SJSA1 (cell line): ENCODE results near the gene HMX1. TPM values are rescaled to one million over a fixed set of nuclear protein-coding genes. Genes with fewer than 3 reads are reported as not detected.
A peak's percentile ranks its signal among the peaks of the same experiment; 100 is the strongest.

Experiments
- DNase-seq, 2 experiments: peaks; one replicate each; pipeline ENCODE4 v3.0.0-alpha.2; 2015 to 2020; ENCODE audit warnings: low spot score in 2 of 2, low read depth in 1 of 2
- H3K27ac ChIP-seq: fragments of 250-450 bp; sonication (Bioruptor Pico); 2 replicates; pipeline ENCODE4 v1.5.1; 2020; ENCODE audit warnings: mild to moderate bottlenecking, moderate library complexity
- H3K27me3 ChIP-seq: fragments of 250-450 bp; sonication (Bioruptor Pico); replicated peaks from 2 replicates; pipeline ENCODE4 v1.5.1; 2020; ENCODE audit warnings: mild to moderate bottlenecking, moderate library complexity
- H3K36me3 ChIP-seq: fragments of 250-450 bp; sonication (Bioruptor Pico); 2 replicates; pipeline ENCODE4 v1.5.1; 2020; ENCODE audit warnings: mild to moderate bottlenecking
- H3K4me1 ChIP-seq: fragments of 250-450 bp; sonication (Bioruptor Pico); replicated peaks from 2 replicates; pipeline ENCODE4 v1.6.1; 2021; ENCODE audit warnings: mild to moderate bottlenecking
- H3K4me3 ChIP-seq: fragments of 250-450 bp; sonication (Bioruptor Pico); 2 replicates; pipeline ENCODE4 v1.5.1; 2020; ENCODE audit warnings: mild to moderate bottlenecking
- H3K9me3 ChIP-seq: fragments of 250-450 bp; sonication (Bioruptor Pico); replicated peaks from 2 replicates; pipeline ENCODE4 v1.5.1; 2020; ENCODE audit warnings: mild to moderate bottlenecking
- total RNA-seq: library from RNA; depleted of rRNA; stranded (reverse); fragments of >200 nt; shearing (Covaris generic); gene quantifications from 2 replicates; pipeline ENCODE4 v1.2.3, GENCODE V29; 2014

Gene HMX1
- total RNA-seq, 1 experiment from 2014 or later, result 0.63 TPM

DNA sequence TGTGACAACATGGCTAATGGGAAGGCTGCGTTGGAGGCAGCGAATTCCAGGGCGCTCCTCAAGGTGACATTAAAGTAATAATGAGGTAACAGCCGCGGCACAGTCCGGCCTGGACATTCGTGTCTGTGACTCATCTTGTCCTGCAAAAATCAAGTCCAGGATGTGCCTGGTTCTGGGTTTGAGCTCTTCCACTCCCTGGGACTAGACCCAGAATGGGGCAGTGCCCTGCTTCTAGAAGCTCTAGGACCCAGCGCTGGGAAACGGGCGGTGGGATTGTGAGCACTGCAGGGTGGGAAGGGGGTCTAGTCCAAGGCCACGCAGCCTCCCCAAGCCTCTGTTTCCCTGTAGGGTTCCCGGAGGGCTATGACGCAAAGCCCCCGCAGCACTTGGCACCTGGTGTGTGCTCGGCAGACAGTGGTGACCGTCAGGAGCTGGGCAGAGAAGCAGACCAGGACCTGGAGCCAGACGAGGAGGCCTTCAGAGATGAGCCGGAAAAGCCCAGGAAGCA lies 34.9 kb downstream of the HMX1 start:
- Histone ChIP-seq H3K27me3 (no peaks in the 10 kb centered on the region), H3K27ac (no peak overlapping the region), H3K36me3 (no peaks in the 10 kb centered on the region), H3K4me3 (no peak overlapping the region), H3K4me1 (peaks cover 14% of the 10 kb centered on the region), H3K9me3 (no peaks in the 10 kb centered on the region)
- peak in 1 of 2 experiments; percentile 13 for DNase-seq

DNA sequence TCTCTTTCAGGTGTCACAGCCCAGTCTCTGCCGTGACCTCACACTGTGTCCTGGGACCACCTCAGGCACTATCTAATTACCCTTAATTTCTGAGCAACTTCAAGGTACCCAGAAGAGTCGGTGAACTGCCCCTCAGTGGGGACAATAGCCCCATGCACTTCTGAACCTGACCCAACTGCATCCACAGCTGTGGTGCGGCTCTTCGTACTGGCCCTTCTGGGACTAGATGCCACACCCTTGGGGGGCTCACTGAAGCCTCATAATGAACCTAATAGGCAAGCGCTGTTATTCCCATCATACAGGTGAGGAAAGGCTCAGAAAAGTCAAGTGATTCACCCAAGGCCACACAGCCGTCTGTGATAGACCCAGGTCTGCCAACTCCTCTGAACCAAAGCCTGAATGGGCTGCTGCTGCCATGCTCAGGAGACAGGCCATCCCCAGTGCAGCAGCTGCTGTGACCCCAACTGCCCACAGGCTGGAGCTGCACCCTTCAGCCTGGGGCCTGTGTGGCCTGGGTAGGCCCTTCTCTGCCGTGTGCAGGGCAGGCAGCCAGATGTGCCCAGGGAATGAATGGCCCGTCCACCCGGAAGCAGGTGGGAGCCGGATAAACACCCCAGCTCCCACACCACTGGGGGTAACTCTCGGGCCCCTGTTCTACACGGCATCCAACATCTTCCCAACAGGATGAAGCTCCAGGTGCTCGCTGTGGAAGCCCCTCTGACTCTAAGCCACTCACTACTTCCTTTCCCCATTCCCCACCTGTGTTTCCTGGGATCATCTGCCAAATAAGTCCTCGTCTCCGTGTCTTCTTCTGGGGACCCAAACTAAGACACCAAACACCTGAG lies 35.9 kb downstream of the HMX1 start:
- Histone ChIP-seq H3K27me3 (no peaks in the 10 kb centered on the region), H3K4me1 (peaks cover 14% of the 10 kb centered on the region), H3K36me3 (no peaks in the 10 kb centered on the region), H3K27ac (no peak overlapping the region), H3K4me3 (no peak overlapping the region), H3K9me3 (no peaks in the 10 kb centered on the region)
- peak in 1 of 2 experiments; percentile 16 for DNase-seq

DNA sequence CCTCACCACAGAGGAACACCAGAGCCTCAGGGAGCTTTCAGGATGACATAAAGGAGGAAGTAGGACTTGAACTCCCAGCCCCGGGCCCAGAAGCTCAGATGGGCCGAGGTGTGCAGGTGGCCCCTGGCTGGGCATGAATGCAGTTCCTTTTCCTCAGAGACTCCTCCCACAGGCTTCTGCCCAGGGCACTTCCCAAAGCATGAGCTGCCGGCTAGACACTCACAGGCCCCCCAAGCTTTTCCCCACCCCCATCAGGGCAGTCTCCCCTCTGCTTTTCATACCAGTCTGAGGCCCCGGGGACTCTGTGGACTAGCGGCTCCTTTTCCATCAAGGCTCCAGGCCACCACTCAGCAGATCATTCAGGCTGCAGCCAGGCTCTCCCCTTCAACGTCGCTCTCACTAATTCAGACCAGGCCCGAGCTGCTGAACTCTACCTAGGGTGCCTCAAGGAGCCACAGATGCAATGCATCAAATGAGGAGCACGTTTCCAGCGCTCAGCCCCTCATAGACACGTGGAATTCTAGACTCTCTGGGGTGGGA lies 36.9 kb downstream of the HMX1 start:
- peak in 1 of 2 experiments; percentile 22 for DNase-seq
- no peaks in the 10 kb centered on the region for H3K36me3 ChIP-seq
- H3K4me3 ChIP-seq, result no peak overlapping the region
- H3K27me3 ChIP-seq, result no peaks in the 10 kb centered on the region
- H3K4me1 ChIP-seq, result peaks cover 19% of the 10 kb centered on the region
- H3K9me3 ChIP-seq, result no peaks in the 10 kb centered on the region
- no peak overlapping the region for H3K27ac ChIP-seq

DNA sequence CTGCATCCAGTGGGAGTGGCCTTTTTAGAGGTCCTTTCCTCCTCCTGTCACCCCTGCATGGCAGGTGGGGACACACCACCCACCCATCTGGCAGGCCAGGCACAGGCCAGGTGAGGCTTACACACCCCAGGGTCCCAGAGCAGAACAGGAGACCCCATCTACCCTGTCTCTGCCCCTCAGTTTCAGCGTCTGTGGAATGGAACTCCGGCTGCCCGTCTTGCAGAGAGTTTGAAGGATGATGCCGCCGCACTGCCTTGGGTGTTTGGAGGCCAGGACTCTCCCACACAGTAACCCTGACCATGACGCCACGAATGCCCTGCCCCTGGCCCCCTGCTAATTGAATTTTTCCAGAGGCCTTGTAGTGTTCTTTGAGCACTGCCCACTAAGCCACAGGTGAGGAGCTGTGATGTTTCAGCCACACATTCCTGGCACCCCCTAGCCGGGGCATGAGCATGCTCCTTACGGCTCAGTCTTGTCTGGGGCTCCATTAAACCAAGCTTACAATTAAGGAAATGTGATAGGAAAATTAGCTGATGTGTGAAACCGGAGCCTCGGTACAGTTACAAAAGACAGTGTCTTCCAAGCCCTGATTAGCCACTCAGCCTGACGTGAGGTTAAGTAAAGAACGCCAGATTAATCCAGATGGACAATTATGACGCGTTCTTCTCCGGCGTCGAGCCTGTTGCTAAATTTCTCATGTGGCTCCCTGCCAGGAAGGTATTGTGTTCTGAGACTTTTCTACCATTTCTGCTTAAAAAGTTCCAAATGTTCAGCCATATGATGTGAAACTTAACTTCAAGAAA lies 39.3 kb downstream of the HMX1 start:
- H3K27ac ChIP-seq, result no peak overlapping the region
- no peaks in the 10 kb centered on the region for H3K9me3 ChIP-seq
- H3K4me1 ChIP-seq, result peaks cover 22% of the 10 kb centered on the region
- no peak overlapping the region for H3K4me3 ChIP-seq
- H3K27me3 ChIP-seq, result no peaks in the 10 kb centered on the region
- no peaks in the 10 kb centered on the region for H3K36me3 ChIP-seq
- DNase-seq, result peak in 1 of 2 experiments; percentile 12

DNA sequence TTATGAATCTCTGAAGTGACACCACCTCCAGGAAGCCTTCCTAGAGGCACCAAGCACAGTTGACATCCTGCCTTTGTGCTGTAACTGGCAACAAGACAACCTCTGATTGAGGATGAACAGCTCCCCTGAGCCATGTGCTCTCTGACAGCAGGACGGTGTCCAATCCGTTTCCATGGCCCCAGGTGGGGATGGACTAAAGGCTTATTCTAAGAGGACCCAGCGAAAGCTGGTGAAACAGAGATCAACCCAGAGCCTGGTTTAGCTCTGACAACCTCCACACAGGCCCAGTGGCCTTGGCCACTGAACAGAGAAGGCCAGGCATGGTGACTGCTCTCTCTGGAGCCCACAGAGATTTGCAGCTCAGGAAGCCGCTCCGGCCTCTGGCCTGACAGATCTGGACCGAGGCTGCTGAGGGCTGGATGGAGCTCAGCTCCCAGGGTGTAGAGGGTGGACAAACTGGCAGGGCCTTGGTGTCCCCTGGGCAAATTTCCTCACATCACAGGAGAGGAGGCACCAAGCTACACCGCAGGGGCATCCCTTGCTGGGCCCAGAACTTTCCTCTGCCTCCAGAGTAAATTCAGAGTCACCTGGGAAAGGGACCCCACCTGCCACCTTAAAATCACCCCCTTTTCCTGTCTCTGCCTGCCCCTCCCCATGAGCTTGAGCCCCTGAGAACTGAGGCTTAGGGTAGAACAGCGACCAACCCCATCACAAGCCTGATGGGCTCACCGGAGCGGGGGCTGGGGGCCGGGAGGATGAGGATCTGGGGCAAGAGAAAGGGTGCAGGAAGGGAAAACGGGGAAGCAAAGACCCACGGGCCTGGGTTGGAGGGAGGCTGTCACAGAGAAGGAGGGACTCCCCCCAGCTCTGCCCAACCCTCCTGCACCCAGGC lies 40.2 kb downstream of the HMX1 start:
- H3K4me1 ChIP-seq, result peaks cover 22% of the 10 kb centered on the region
- no peaks in the 10 kb centered on the region for H3K9me3 ChIP-seq
- H3K4me3 ChIP-seq, result no peak overlapping the region
- no peaks in the 10 kb centered on the region for H3K27me3 ChIP-seq
- DNase-seq, result peak in 1 of 2 experiments; percentile 15
- H3K27ac ChIP-seq, result no peak overlapping the region
- no peaks in the 10 kb centered on the region for H3K36me3 ChIP-seq

DNA sequence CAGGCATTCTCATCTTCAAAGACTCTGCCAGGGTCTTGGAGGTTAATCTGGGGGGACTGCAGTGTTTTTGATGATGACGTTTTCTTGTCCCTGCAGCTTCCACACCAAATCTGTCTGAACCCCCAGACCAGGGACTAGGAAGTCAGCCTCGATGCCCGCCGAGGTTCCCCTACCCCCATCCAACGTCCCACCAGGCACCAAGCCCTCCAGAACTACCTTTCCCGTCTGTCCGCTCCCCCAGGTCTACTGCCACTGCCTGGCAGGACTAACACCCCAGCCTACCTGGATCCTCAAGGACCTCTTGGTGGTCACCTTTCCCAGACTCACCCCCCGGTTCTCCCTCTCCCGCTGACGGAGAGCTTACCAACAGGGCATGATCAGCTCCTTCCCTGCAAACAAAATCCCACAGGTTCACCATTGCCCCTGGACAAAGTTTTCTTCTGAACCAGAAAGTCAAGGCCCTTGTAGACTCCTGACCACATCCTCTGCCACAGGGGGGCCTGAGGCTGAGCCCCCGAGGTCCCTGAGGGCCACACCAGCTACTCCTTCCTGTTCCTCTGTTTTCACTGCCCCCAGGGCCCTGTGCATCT lies 40.9 kb downstream of the HMX1 start:
- H3K9me3 ChIP-seq, result no peaks in the 10 kb centered on the region
- H3K27ac ChIP-seq, result no peak overlapping the region
- peak in 1 of 2 experiments; percentile 11 for DNase-seq
- peaks cover 22% of the 10 kb centered on the region for H3K4me1 ChIP-seq
- H3K27me3 ChIP-seq, result no peaks in the 10 kb centered on the region
- no peak overlapping the region for H3K4me3 ChIP-seq
- H3K36me3 ChIP-seq, result no peaks in the 10 kb centered on the region

DNA sequence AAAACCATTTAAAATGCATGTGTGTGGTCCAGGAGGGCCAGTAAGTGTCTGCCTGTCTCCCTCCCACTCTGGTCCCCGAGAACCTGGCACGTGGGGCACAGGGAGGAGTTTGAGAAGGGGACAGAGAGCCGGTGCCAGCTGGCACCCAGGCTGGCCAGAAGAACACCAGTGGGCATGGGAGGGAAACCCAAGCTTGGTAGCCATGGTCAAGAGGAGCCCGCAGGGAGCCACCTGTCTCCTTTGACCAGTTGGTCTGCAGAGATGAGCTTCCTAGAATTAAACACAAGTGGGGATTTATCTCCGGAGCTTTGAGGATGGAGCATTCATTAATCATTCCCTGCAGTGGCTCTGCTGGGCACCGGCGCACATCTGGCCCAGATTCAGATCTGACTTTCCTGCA lies 41.6 kb downstream of the HMX1 start:
- H3K9me3 ChIP-seq, result no peaks in the 10 kb centered on the region
- peaks cover 22% of the 10 kb centered on the region for H3K4me1 ChIP-seq
- DNase-seq, result peak in 1 of 2 experiments; percentile 30
- no peak overlapping the region for H3K4me3 ChIP-seq
- H3K27me3 ChIP-seq, result no peaks in the 10 kb centered on the region
- H3K27ac ChIP-seq, result no peak overlapping the region
- H3K36me3 ChIP-seq, result no peaks in the 10 kb centered on the region

DNA sequence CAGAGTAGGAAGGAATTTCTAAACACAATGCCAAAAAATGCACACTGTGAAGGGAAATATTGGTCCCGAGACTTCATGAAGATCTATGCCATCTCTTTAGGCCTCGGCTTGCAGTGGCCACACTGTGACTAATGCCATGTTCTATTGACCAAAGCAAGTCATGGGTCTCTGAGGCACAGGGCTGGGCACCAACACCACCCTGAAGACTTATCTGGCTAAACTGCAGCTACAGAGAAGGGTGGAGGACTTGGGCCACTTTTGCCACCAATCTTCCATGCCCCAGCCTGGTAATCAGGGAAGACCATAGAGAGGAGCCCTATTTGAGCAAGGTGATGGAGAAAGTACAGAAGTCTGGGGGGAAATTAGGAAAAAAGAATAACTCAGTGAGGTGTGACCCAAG lies 42.1 kb downstream of the HMX1 start:
- Histone ChIP-seq H3K4me1 (peaks cover 22% of the 10 kb centered on the region), H3K9me3 (no peaks in the 10 kb centered on the region), H3K27ac (peak overlapping the region; percentile 43; the same call in 1 of the 2 replicates), H3K27me3 (no peaks in the 10 kb centered on the region), H3K36me3 (no peaks in the 10 kb centered on the region), H3K4me3 (no peak overlapping the region)
- peak in 1 of 2 experiments; percentile 13 for DNase-seq

DNA sequence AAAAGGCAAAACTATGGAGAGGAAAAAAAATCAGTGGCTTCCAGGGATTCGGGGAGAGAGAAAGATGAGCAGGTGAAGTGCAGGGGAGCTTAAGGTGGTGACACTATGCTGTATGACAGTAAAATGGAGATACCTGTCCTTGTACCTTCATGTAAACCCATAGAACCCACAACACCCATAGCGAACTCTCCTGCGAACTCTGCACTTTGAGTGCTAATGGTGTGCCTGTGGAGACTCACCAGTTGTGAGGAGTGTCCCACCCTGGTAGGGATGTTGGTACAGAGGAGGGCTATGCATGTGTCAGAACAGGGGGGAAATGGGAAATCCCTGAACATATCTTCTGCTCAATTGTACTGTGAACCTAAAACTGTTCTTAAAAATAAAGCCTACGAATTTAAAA lies 42.8 kb downstream of the HMX1 start:
- Histone ChIP-seq H3K36me3 (no peaks in the 10 kb centered on the region), H3K9me3 (no peaks in the 10 kb centered on the region), H3K27me3 (no peaks in the 10 kb centered on the region), H3K4me3 (no peak overlapping the region), H3K27ac (peak overlapping the region; percentile 43), H3K4me1 (peaks cover 22% of the 10 kb centered on the region)
- DNase-seq, result no peak

DNA sequence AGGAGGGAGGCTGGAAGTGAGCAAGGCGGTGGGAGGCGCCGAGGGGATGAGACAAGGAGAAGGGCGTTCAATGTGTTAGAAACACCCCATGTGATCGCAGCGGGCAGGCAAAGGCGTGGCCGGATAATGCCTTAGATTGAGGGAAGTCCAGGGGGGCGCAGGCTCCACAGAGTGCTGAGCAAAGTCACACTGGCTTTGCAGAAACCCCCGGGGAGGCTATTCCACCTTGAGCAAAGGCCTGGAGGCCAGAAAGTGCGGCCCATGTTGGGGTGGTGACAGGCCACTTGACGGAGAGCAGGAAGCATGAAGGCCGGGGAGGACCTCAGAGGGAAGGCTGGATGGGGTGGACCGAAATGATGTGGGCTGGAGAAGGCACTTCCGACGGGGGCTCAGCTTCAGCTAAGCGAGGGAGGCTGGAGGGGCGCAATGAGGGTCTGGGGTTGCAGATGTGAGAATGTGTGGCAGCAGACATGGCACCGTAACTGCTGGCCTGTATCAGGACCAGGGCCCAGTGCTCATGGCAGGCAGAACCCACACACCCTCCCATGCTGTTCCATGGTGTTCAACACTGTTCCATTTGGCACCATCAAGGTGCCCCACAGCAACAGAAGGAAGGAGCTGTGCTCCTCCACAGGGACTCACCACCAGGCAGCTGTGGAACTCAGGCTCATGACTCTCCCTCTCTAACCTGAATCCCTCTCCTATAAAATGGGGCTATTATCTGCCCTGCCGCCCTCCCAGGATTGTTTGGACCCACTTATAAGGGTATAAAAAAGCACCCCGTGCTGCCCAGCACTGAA lies 50.3 kb downstream of the HMX1 start:
- H3K36me3 ChIP-seq, result no peaks in the 10 kb centered on the region
- no peaks in the 10 kb centered on the region for H3K27me3 ChIP-seq
- H3K9me3 ChIP-seq, result no peaks in the 10 kb centered on the region
- no peak overlapping the region for H3K4me3 ChIP-seq
- peak in 1 of 2 experiments; percentile 19 for DNase-seq
- H3K4me1 ChIP-seq, result no peaks in the 10 kb centered on the region
- no peak overlapping the region for H3K27ac ChIP-seq

DNA sequence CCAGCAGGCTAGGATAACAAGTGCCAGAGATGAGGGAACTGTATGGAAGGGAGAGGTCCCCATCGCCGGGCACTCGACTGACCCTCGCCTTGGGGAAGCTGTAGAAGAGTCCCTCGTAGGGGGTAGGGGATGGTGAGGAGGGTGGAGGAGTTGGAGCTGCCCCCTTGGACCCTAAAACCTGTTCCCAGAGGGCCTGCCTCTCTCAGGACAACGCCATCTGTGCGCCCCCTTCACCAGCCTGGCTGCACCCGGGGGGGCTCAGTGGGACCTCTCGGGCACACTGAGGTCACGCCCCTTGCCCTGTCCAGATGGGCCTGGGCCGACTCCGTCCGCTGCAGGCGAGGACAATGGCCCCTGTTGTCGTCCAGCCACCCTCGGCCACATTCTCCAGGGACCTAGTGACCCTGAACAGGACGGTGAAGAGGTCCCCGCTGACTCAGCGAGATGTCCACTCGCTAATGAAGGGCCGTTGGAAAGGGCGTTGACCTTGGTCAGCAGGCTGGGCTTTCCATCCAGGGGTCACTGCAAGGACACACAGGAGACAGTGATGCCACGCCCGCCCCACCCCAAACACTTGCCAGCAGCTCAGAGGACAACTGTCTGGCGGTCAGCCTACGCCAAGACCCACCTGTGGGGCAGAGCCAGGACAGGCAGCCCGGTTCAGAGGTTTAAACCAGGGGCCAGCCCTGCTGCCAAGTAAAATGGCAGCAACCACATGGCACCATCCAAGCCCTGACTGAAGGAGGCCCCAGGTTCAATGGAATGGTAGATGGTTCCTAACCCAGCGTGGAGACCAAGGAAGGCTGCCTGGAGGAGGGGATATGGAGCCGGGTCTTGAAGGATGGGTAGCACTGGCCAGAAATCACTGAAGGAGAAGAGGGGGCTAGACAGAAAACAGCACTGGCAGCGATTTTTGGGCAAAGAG lies 51.2 kb downstream of the HMX1 start:
- Histone ChIP-seq H3K27me3 (no peaks in the 10 kb centered on the region), H3K4me1 (no peaks in the 10 kb centered on the region), H3K36me3 (no peaks in the 10 kb centered on the region), H3K27ac (no peak overlapping the region), H3K4me3 (no peak overlapping the region), H3K9me3 (no peaks in the 10 kb centered on the region)
- DNase-seq, result peak in 1 of 2 experiments; percentile 21
